HCT116 (cell line): ENCODE measurements around the gene KRTDAP.

Experiments used
- CEBPB ChIP-seq: IDR thresholded peaks from 2 replicates; pipeline ENCODE4 v1.6.1; 2012; ENCODE audit warnings: low read depth
- CTCF ChIP-seq, 3 experiments: fragments of 200-600 bp in 1 of 3; sonication (generic) in 1 of 3; IDR thresholded peaks in 2 of 3; conservative IDR thresholded peaks in 1 of 3; 2 replicates each; pipeline ENCODE4 v1.5.1; 2012 to 2017; ENCODE audit warnings: low read depth in 2 of 3, low read length in 2 of 3, antibody characterized with exemption in 1 of 3, borderline replicate concordance in 1 of 3, control low read depth in 1 of 3, mild to moderate bottlenecking in 1 of 3, mixed read lengths in 1 of 3, mixed run types in 1 of 3, moderate library complexity in 1 of 3; ENCODE audit not compliant: insufficient read depth in 1 of 3
- EZH2 ChIP-seq: fragments of 200-600 bp; sonication (generic); IDR thresholded peaks from 2 replicates; pipeline ENCODE4 v1.6.1; 2017; ENCODE audit warnings: antibody characterized with exemption, mixed run types
- JUND ChIP-seq: IDR thresholded peaks from 2 replicates; pipeline ENCODE4 v1.6.1; 2012
- POLR2A ChIP-seq: IDR thresholded peaks from 2 replicates; pipeline ENCODE4 v1.7.0; 2011; ENCODE audit warnings: borderline replicate concordance; ENCODE audit not compliant: insufficient read depth, insufficient read length; ENCODE audit errors: extremely low read depth
- RAD21 ChIP-seq: IDR thresholded peaks from 2 replicates; pipeline ENCODE4 v1.6.1; 2012; ENCODE audit warnings: low read depth, mild to moderate bottlenecking
- SRF ChIP-seq: IDR thresholded peaks from 2 replicates; pipeline ENCODE4 v1.6.1; 2012; ENCODE audit warnings: low read depth
- TCF7L2 ChIP-seq: IDR thresholded peaks from 2 replicates; pipeline ENCODE4 v1.7.0; 2011; ENCODE audit warnings: borderline replicate concordance, inconsistent platforms; ENCODE audit not compliant: insufficient read depth, insufficient read length; ENCODE audit errors: extremely low read depth
- YY1 ChIP-seq: IDR thresholded peaks from 2 replicates; pipeline ENCODE4 v1.6.1; 2011; ENCODE audit warnings: low read length, low read depth, moderate library complexity, mild to moderate bottlenecking; ENCODE audit not compliant: insufficient replicate concordance; ENCODE audit errors: extremely low read depth
- TF ChIP-seq, protein P1 (sequence below): IDR thresholded peaks from 2 replicates; pipeline ENCODE4 v1.6.1; 2012; ENCODE audit warnings: low read depth

- TF ChIP-seq JUND (no peak), CTCF (IDR thresholded peaks at IDR 0.05 in 2 of 3, conservative IDR thresholded peaks at IDR 0.05 in 1 of 3; ENCODE audit: borderline replicate concordance in 1 of 3, insufficient read depth in 1 of 3, low read depth in 2 of 3, low read length in 2 of 3) (no peak), RAD21 (no peak), POLR2A (no peak), TCF7L2 (no peak), SRF (no peak), YY1 (no peak), EZH2 (no peak), CEBPB (no peak)
- TF ChIP-seq, protein P1, sequence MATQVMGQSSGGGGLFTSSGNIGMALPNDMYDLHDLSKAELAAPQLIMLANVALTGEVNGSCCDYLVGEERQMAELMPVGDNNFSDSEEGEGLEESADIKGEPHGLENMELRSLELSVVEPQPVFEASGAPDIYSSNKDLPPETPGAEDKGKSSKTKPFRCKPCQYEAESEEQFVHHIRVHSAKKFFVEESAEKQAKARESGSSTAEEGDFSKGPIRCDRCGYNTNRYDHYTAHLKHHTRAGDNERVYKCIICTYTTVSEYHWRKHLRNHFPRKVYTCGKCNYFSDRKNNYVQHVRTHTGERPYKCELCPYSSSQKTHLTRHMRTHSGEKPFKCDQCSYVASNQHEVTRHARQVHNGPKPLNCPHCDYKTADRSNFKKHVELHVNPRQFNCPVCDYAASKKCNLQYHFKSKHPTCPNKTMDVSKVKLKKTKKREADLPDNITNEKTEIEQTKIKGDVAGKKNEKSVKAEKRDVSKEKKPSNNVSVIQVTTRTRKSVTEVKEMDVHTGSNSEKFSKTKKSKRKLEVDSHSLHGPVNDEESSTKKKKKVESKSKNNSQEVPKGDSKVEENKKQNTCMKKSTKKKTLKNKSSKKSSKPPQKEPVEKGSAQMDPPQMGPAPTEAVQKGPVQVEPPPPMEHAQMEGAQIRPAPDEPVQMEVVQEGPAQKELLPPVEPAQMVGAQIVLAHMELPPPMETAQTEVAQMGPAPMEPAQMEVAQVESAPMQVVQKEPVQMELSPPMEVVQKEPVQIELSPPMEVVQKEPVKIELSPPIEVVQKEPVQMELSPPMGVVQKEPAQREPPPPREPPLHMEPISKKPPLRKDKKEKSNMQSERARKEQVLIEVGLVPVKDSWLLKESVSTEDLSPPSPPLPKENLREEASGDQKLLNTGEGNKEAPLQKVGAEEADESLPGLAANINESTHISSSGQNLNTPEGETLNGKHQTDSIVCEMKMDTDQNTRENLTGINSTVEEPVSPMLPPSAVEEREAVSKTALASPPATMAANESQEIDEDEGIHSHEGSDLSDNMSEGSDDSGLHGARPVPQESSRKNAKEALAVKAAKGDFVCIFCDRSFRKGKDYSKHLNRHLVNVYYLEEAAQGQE, result no peak
Observed at GRCh38 chr19:35516310-35516709, 26.0 kb upstream of the KRTDAP start.
